ENCODE results near the gene CLMP.
"Not testable (repeated sequence)": the region's sequence is repeated elsewhere in the genome, so short reads cannot be mapped to it uniquely, and the experiment has no call there.

The CLMP gene

GRCh38 chr11:123091506-123091905 lies 103.5 kb downstream of the CLMP start:
- no peak for TF ChIP-seq CTCF (IDR thresholded peaks at IDR 0.05; ENCODE audit: low read length, missing control alignments)

GRCh38 chr11:123090168-123090567 lies 104.9 kb downstream of the CLMP start:
- H3K4me3 ChIP-seq (replicated peaks; ENCODE audit: low read depth, low read length); DNase-seq (ENCODE audit: low read depth): not testable (repeated sequence)

More at GRCh38 chr11:123091506-123091905, 103.5 kb downstream of the CLMP start:
- DNase-seq (ENCODE audit: low read depth), result no peak
- H3K4me3 ChIP-seq (replicated peaks; ENCODE audit: low read depth, low read length), result no peak overlapping the region

- DNase-seq (ENCODE audit: low read depth); H3K4me3 ChIP-seq (replicated peaks; ENCODE audit: low read depth, low read length): not testable (repeated sequence)
Measured at GRCh38 chr11:123088896-123089295, 106.2 kb downstream of the CLMP start.

- H3K4me3 ChIP-seq (replicated peaks; ENCODE audit: low read depth, low read length), result not testable (repeated sequence)
Measured at GRCh38 chr11:123087657-123088056, 107.4 kb downstream of the CLMP start.

GRCh38 chr11:123086305-123086704 lies 108.7 kb downstream of the CLMP start:
- H3K4me3 ChIP-seq (replicated peaks; ENCODE audit: low read depth, low read length), result no peak overlapping the region
- no peak for TF ChIP-seq CTCF (IDR thresholded peaks at IDR 0.05; ENCODE audit: low read length, missing control alignments)
- no peak for DNase-seq (ENCODE audit: low read depth)

More at GRCh38 chr11:123087657-123088056, 107.4 kb downstream of the CLMP start:
- not testable (repeated sequence) for DNase-seq (ENCODE audit: low read depth)

- H3K4me3 ChIP-seq (replicated peaks; ENCODE audit: low read depth, low read length), result no peak overlapping the region
- DNase-seq (ENCODE audit: low read depth), result no peak
- no peak for TF ChIP-seq CTCF (IDR thresholded peaks at IDR 0.05; ENCODE audit: low read length, missing control alignments)
Measured at GRCh38 chr11:123085497-123085896, 109.6 kb downstream of the CLMP start.

GRCh38 chr11:123084454-123084853 lies 110.6 kb downstream of the CLMP start:
- no peak overlapping the region for H3K4me3 ChIP-seq (replicated peaks; ENCODE audit: low read depth, low read length)
- DNase-seq (ENCODE audit: low read depth), result no peak
- no peak for TF ChIP-seq CTCF (IDR thresholded peaks at IDR 0.05; ENCODE audit: low read length, missing control alignments)

GRCh38 chr11:123083623-123084029 lies 111.4 kb downstream of the CLMP start:
- no peak for TF ChIP-seq CTCF (IDR thresholded peaks at IDR 0.05; ENCODE audit: low read length, missing control alignments)
- peak; percentile 99 for DNase-seq (ENCODE audit: low read depth)
- H3K4me3 ChIP-seq (replicated peaks; ENCODE audit: low read depth, low read length), result no peak overlapping the region

GRCh38 chr11:123082977-123083376 lies 112.1 kb downstream of the CLMP start:
- H3K4me3 ChIP-seq (replicated peaks; ENCODE audit: low read depth, low read length), result no peak overlapping the region
- DNase-seq (ENCODE audit: low read depth), result no peak
- no peak for TF ChIP-seq CTCF (IDR thresholded peaks at IDR 0.05; ENCODE audit: low read length, missing control alignments)

Measured in fibroblast of pulmonary artery (primary cell).